Endothelial cell of umbilical vein (primary cell): ENCODE results near the gene CD47.

ENCODE experiments used
- CTCF ChIP-seq, 2 donors: IDR thresholded peaks; 1 replicate in 1 of 2; 2 replicates in 1 of 2; pipeline ENCODE4 v1.5.1; 2011; ENCODE audit warnings: low read length in 2 of 2, mild to moderate bottlenecking in 2 of 2, moderate library complexity in 2 of 2, control low read depth in 1 of 2, inconsistent platforms in 1 of 2, low read depth in 1 of 2; ENCODE audit not compliant: insufficient read depth in 1 of 2; ENCODE audit errors: extremely low read depth in 1 of 2
- EZH2 ChIP-seq: IDR thresholded peaks from 2 replicates; pipeline ENCODE4 v1.6.1; 2012; ENCODE audit warnings: borderline replicate concordance, low read depth, mild to moderate bottlenecking, moderate library complexity, low read length, inconsistent platforms; ENCODE audit not compliant: severe bottlenecking
- FOS ChIP-seq: IDR thresholded peaks from 2 replicates; pipeline ENCODE4 v1.6.1; 2011; ENCODE audit warnings: mild to moderate bottlenecking, low read length, moderate library complexity, borderline replicate concordance; ENCODE audit not compliant: insufficient read depth
- GATA2 ChIP-seq: IDR thresholded peaks from 2 replicates; pipeline ENCODE4 v1.7.0; 2011; ENCODE audit warnings: low read depth, mild to moderate bottlenecking, moderate library complexity, mixed read lengths, low read length; ENCODE audit not compliant: insufficient read length, insufficient read depth
- JUN ChIP-seq: IDR thresholded peaks from 2 replicates; pipeline ENCODE4 v1.6.1; 2011; ENCODE audit warnings: borderline replicate concordance, low read depth; ENCODE audit not compliant: insufficient read length, insufficient read depth
- MAX ChIP-seq: IDR thresholded peaks from 2 replicates; pipeline ENCODE4 v1.6.1; 2011; ENCODE audit not compliant: insufficient read depth, insufficient read length
- MYC ChIP-seq: IDR thresholded peaks from one replicate; pipeline ENCODE4 v1.6.1; 2011; ENCODE audit warnings: mild to moderate bottlenecking, low read depth, low read length
- POLR2A ChIP-seq: IDR thresholded peaks from 2 replicates; pipeline ENCODE4 v1.6.1; 2012; ENCODE audit warnings: low read depth, mild to moderate bottlenecking, control low read depth, low read length
- POLR2AphosphoS5 ChIP-seq: IDR thresholded peaks from 2 replicates; pipeline ENCODE4 v1.6.1; 2012; ENCODE audit warnings: low read depth, mild to moderate bottlenecking, control low read depth, low read length, moderate library complexity; ENCODE audit not compliant: insufficient read depth

- TF ChIP-seq CTCF (IDR thresholded peaks at IDR 0.05; ENCODE audit: extremely low read depth in 1 of 2, insufficient read depth in 1 of 2, low read depth in 1 of 2, low read length in 2 of 2) (no peak), EZH2 (no peak), POLR2AphosphoS5 (no peak), POLR2A (no peak), FOS (no peak), GATA2 (no peak), MYC (no peak), MAX (no peak), JUN (no peak)
These were observed 27.4 kb upstream of the CD47 start for GRCh38 chr3:108118038-108118768.
